ENCODE measurements around the gene EYS.

The EYS gene

DNA sequence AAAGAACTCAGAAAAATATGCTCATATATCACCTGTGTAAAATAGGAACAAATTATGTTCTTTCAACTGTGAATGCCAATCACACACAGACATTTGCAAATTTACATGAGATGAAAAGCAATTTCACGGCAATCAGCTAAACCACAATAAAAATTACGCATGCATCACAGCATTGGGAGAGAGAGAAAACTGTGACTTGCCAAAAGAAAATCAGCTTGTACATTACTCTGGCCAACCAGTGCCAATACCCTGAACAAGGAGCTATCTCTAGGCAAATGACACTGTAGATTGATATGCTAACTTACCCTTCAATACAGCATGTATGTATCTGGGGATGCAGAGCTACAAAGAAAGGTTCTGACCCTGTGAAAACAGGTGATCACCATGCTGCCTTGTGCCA is 515.6 kb downstream of the EYS start:
- DNase-seq, result no peak

DNA sequence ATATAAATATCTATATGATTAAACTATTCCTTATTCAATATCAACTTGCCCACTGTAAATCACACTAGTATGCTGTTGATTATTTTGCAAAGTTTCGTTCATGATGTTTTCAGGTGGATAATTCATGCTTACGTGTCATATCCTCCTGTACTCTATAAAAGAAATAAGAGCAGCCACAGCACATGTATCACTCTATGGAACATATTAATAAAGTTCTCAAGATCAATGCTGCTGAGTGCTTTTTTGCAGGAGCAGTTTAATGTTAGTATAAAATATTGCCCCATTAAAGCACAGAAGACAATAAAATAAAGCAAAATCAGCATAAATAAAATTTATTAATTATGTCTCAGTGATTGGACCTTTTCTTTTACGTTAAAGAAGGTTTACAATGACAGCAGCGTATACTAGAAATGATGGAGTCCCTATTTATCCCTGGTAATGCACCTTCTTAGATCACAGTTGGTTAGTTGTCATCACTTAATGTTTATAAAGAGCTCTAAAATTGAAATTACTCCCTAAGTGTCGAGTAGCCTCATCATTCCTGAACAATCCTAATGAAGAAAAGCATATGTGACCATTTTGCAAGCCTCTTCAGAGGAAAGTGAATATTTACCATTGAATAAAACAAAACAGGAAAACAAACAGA is 517.7 kb downstream of the EYS start:
- DNase-seq, result no peak

DNA sequence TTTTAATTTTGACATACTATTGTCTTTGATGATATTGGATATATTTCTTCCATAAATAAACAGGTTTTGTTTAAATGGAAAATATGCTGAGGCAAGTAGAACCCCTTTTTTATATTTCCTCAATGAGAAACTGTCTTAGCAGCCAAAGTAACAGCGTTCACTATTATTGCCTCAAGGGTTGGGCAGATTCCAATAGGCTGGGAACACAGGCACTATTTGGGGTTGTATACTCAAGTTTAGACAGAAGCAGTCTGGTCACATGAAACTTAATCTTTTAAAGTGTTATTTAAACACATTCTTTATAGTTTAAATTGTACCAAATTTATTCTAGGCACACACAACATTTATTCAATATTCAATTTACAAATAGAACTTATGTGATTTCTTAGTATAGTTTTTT is 520.2 kb downstream of the EYS start:
- DNase-seq, result no peak

DNA sequence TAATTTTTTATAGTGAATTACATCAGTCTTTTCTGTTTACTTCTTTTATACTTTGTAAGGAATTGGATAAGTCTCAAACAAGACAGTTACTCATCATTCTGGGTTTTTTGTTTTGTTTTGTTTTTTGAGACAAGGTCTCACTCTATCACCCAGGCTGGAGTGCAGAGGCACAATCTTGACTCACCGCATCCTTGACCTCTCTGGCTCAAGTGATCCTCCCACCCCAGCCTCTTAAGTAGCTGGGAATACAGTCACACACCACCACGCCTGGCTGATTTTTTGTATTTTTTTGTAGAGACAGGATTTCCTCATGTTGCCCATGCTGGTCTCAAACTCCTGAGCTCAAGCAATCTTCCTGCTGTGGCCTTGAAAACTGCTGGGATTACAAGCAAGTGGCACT is 524.3 kb downstream of the EYS start:
- DNase-seq, result no peak

DNA sequence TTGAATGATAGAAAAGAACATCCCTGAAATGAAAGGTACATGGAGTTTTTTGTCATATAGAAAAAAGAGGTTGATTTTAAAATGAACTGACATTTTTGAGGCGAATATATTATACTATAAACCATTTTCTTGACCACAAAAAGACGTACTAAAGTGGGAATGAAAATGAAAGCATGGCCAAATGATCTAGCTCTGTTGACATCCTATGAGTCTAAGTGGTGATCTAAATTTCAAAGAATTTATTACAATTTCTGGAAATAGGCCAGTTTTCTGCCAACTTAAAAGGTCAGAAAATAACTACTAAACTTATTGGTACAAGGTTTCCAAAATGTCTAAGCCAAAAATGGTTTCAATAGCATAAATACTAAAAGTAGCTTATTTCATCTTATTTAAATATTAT is 536.8 kb downstream of the EYS start:
- no peak for DNase-seq

DNA sequence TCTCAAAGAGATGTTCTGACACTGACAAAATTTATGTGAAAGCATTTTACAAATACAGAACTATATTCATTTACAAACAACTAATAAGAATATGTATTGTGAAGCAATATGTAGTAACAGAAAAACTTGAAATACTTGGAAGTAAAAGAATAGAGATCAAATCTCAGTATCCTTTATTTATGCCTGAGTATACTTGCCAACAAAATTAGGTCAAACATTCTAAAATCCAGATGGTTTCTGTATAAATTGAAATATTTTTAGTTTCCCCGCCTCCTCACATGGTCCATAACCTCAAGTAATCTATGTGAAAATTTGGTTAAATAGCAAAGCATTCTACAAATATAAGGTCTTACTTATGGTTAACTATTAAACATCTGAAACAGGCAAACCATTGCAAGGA is 545.4 kb downstream of the EYS start:
- no peak for DNase-seq

DNA sequence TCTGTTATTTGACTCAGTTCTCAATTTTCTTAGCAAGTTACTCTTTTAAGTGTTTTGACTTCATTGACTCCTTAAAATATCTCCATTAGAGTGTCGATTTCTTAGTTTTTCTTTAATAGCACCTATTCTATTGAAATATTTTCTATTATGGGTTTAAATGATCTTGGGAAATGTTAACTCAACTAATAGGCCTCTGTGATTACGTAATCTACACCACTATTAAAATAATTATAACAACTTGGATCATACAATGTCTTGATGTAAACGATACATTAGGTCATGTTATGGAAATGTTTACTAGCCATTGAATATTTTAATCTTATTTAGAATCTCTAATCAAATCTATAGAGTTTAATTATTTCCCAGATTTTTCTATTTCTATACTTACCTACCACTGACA is 550.0 kb downstream of the EYS start:
- DNase-seq, result no peak

DNA sequence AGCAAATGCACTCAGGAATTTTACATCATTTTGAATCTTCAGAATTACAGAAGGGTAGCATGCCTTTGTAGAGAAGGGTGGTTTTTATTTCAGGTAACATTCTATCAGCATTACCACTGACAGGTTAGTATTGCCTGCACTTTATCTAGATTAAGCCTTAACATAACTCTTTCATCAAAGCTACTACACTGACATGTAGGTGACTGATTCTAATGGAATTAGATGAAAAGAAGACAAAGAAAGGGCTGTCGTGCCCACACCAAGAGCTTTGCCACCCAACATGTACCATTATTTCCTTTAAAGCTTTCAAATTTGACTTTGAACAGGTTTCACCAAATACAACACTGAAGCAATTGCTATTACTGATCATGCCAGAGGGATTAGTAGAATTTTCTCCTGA is 551.9 kb downstream of the EYS start:
- DNase-seq, result no peak

DNA sequence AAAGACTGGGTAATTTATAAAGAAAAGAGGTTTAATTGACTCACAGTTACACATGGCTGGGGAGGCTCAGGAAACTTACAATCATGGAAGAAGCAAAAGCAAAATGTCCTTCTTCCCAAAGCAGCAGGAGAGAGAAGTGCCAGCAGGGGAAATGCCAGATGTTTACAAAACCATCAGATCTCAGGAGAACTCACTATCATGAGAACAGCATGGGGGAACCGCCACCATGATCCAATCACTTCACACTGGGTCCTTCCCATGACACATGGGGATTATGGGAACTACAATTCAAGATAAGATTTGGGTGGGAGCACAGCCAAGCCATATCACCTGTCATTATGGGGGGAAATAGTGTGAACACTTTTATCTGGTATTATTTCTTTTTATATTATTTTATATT is 557.2 kb downstream of the EYS start:
- no peak for DNase-seq

DNA sequence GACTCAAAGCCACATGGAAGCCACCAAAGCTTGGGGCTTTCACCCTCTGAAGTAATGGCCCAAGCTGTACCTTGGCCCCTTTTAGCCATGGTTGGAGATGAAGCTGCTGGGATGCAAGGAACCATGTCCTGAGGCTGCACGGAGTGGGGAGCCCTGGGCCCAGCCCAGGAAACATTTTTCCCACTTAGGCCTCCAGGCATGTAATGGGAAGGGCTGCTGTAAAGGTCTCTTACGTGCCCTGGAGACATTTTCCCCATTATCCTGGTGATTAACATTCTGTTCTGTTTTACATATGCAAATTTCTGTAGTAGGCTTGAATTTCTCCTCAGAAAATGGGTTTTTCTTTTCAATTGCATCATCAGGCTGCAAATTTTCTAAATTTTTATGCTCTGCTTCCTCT is 558.2 kb downstream of the EYS start:
- DNase-seq, result no peak

DNA sequence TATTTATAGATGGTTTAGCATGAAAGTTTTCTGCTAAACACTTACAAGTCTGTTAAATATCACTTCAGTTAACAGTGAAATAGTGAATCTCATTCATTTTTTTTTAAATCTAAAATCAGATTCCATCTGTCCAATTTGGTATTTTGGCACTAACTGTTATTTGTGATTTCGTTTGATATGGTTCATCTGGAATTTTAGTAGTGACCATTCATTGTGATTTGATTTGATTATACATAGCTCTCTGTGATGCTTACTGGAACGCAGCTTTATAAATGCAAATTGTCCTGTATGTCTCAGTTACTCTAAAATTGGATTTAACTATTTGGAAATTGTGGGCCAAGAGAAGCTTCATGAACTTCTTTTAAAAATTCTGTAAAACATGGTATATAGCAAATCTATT is 571.5 kb downstream of the EYS start:
- DNase-seq, result no peak

DNA sequence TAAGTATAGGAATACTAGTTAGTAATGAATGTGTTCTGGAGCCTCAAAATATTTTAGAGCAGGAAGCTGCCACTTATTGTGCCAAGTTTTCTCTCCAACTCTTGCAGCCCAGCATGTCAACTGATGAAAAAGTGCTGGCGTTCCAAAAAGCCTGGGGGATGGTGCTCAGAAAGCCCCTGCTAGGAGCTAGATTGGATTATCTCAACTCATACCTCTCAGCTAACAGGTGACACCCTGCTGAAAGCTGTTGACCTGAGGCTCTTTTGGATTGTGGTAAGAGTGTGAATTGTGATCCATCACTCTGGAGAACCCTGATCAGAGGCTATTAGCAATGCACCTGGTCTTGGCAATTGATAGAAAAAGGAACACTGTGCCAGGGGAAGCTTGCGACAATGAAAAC is 580.4 kb downstream of the EYS start:
- no peak for DNase-seq

DNA sequence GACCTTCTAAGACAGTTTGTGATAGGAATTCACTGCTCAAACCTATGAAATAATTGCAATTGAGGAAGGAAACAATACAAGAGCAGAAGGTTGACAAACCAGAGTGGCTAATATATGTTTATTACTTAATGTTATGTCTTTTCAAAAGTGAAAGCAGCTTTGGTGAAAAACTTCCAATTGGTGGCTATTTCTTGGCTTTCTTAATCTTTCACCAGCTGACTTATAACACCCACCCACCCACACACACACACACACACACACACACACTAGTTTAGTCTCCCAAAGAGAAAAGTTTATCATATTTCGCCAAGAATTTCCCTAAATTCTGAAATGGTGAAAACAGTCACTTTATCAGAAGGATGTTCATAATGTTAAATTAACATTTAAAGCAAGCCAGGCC is 583.5 kb downstream of the EYS start:
- DNase-seq, result no peak

DNA sequence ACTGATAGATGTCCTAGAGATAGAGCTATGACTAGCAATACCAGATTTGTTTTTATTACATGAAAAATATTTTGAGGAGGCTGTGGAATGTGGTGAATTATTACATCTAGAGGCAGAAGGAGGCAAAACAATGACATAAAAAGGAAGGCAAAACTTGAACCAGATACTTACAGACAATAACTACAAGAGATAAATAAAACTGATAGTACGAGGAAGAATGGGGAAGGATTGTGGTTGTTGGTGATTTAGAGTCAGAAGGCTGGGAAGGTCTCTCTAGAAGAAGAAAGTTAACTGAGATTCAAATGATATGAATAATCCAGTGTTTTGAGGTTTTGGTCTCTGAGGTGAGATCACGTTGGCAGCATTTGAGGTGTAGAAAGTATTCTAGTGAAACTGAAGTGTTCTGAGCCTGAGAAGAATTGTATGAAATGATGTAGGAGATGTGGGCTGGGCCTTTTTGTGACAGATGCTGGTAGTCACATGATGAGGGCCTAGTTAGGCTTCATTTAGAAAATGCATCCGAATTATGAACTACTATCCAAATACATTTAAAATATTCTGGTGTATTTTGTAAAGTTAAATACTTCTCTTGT is 589.1 kb downstream of the EYS start:
- no peak for DNase-seq

DNA sequence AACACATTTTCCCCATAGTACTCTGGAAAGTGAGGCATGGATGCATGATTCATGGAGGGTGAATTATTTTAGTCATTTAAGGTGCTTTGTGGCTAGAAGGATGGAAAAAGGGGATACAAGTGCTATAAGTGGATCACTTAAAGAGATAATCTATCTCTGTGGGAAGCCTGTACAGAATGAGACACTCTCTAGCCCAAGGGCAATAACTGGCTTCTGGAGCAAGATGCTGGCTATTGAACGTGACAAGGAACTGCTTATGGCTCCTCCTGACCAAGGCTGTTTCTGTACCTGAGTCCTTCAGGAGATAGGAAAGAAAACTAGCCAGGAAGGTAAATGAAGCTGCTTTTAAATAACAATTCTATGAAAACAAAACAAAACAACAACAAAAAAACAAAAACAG is 590.7 kb downstream of the EYS start:
- DNase-seq, result no peak

DNA sequence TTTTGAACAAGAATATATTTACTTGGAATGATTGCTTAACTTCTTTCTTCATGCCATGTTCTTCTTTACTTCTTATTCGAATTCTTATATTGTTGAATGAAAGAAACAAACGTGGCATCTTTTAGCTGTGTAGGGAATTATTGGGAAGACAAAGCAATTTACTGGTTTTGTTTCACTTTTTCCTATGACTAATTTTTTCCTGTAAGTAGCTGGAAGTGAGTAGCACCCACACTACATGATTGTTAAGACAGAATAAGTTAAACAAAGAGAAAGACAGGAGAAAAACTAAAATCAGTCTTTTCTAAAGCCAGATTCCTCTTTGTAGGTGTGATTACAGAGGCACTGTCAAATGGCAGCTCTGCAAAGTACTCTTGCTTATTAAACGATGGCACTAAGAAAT is 593.4 kb downstream of the EYS start:
- DNase-seq, result no peak

DNA sequence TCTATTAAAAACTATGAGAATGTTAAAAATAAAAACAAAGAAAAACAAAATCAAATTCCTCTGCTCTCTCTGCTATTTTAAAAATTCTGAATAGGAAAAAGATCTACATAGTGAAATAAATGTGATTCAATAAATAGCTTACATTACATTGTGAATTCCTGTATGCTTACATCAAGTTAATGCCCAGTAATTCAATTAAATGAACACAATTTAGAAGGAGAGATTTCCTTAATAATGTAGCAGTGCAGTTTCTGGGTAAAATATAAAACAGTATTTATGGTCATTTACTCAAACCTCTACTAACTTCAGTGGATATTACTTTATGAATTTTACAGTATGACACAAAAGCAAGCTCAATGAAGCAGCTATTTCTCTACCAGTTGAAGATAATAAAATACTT is 594.6 kb downstream of the EYS start:
- DNase-seq, result no peak

DNA sequence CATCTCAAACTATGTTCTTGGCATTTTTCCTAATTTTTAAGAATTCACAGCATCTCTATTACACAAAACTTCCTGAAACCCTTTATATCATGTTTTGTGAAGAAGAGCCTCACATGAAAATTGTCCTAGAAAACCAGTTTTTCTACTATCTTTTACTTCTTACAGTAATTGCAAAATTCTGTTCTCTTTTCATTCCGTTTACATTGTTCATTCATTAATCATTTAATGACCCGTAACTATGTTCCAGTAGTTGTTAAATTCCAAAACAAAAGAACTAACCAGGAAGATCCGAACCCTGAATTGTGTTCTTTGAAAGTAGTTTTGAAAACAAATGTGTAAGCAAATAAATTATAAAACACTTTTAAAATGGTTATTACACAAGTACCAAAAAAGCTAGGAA is 597.0 kb downstream of the EYS start:
- DNase-seq, result no peak

DNA sequence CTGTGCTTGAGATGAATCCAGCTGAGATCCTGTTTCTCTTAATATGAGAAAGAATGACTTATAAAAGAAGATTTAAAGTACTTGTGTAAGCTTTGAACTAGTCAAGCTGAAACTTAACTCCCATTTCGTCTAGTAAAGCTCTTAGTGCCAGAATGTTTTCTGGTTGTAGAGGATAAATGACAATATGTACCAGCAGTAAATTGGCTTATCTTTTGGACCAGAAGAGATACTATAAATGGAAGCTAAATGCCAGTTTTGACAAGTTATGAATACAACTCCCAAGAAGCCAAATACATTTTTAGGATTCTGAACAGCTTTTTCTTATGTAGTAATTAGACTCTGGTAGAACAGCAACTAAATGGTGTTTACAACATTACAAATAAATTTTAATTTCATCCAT is 608.7 kb downstream of the EYS start:
- no peak for DNase-seq

DNA sequence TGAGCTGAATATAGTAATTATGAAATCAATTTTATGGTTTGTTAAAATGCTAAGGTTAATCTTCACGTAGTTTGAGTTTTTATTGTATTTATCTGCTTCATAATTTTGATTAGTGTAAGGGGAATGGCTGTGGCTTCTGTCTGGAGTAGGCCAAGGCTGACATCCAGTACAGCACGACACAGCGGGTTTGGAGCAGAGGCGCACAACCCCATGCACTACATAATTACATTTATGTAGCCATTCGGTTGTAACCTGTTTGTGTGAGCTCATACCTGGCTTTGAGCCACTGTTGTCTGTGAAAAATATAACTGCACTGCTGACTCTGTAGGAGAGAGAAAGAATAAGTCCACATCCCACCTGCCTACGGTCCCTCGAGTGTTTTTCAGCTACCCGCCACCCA is 615.5 kb downstream of the EYS start:
- DNase-seq, result no peak

DNA sequence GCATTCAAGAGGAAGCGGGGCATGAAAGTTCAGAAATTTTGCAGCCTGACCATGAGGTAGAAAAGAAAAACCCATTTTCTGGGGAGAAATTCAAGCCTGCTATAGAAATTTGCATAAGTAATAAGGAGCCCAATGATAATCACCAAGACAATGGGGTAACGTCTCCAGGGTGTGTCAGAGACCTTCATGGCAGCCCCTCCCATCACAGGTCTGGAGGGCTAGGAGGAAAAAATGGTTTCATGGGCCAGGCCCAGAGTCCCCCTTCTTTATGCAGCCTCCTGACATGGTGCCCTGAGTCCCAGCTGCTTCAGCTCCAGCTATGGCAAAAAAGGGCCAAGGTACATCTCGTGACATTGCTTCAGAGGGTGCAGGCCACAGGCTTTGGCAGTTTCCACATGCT is 618.5 kb downstream of the EYS start:
- no peak for DNase-seq

DNA sequence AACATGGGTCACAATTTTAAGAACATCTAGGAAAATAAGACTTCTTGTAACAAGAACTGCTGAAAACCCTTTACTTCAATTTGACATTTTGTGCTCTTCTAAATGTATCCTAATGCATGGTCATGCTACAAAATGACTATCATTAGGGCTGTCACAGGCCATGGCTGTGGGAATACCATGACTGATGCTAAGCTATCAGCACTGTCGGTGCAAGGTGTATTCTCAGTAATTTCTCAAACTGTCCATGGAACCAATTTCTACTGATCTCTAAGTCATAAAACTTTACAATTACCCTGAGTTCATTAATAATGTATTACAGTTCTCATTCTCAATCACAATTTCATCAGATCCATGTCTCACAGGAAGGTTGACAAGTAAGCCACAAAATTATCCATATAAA is 625.3 kb downstream of the EYS start:
- no peak for DNase-seq

DNA sequence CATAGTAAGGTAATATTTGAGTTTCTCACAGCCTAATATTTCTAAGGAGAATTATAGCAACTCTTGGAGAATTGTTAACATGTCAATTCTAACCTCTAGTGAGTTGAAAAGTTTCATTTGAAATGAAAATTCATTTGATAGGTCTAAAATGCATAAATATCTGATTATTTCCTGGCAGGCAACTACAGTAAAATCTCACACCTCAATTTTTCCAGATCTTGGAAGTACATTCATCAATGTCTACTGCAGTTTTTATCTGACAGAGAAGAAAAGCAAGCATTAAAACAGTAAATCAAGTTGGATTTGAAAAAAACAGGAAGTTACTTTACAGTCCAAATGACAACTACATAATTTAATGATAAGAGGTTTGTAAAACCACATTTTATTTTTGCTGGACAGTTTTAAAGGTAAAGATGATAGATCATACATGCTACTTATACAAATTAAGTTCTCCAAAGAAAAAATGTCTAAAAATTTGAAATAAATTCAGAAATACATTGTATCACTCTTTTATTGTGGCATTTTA is 631.3 kb downstream of the EYS start:
- DNase-seq, result no peak

DNA sequence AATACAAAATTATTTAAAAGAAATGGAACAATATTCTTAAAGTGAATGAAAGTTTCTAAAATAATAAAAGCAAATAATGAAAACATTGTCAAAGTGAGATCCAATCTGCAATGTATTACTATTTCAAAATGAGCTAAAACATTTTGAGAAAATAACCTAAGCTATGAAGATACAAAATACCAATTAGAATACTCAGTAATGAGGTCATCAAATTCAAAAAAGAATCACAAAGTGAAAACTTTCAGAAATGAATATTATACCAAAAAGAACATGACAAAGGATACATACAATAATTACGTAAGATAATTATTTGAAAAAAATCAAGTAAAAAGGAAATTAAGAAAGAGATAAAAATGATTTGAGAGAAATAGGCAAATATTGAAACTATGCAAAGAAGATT is 634.5 kb downstream of the EYS start:
- no peak for DNase-seq

DNA sequence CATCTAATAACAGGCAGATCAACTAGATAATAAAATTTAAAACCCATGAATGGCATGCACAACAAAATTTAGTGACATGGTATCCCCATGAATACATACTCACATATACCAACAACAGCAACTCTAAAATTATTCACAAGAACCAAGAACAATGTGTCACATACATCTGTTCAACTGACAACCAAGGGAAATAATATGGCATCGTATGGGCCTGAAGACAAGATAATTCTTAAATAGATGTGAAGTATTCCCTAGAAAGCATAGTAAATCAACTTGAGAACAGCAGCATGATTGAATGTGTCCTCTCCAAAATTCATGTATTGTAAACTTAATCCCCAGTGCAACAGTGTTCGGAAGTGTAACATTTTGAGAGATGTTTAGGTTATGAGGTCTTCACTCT is 635.5 kb downstream of the EYS start:
- DNase-seq, result no peak

Measured in SW 1271 (cell line).